Mucosa of stomach (tissue), 1 donor: ENCODE data around the gene TMPRSS2.

Experiments used
- H3K27me3 ChIP-seq: one replicate; pipeline ENCODE4 v1.7.0; 2013; ENCODE audit warnings: mild to moderate bottlenecking, low read length; ENCODE audit not compliant: control insufficient read depth, insufficient read depth
- H3K36me3 ChIP-seq: one replicate; pipeline ENCODE4 v1.7.0; 2013; ENCODE audit warnings: low read length; ENCODE audit not compliant: control insufficient read depth, insufficient read depth
- H3K4me1 ChIP-seq: one replicate; pipeline ENCODE4 v1.7.0; 2013; ENCODE audit warnings: mild to moderate bottlenecking, low read length; ENCODE audit not compliant: control insufficient read depth, insufficient read depth
- H3K4me3 ChIP-seq: one replicate; pipeline ENCODE4 v1.7.0; 2013; ENCODE audit warnings: low read length
- H3K9ac ChIP-seq: one replicate; pipeline ENCODE4 v1.7.0; 2013; ENCODE audit warnings: mild to moderate bottlenecking, low read length, moderate library complexity
- H3K9me3 ChIP-seq: one replicate; pipeline ENCODE4 v1.7.0; 2013; ENCODE audit warnings: mild to moderate bottlenecking, low read length, moderate library complexity; ENCODE audit not compliant: control insufficient read depth
- donor health status: Pancreatic carcinoma.

Gene TMPRSS2

DNA sequence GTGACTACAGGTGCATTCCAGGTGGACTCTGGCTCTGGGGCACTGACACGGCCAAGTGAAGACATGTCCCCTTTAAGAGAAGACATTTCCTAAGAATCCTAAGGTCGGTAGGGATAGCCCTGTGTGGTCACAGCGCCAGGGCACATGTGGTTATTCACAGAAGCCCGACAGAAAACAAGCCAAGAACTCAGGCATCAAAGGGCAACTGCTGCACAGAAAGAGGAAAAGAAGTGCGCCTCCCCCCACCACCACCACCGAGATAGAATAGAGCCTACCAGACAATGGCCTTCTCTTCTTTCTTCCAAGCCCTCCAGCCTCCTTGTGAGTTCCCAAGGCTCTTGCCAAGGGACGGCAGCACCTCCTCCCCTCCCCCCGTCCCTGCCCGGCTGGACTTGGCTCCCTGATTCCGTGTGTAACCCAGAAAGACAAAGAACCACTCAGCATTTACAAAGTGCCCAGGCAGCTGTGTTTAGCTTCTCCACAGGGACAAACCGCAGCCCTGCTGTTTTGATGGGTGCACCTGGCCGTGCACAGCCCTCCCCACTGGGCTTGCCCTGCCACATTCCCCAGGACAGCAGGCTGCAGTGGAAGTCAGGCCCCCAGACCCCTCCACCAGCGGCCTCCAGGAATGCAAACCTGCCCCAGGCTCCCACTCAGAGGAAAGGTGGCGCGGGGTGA, 30.2 kb downstream of the TMPRSS2 start:
- Histone ChIP-seq H3K27me3 (no peaks in the 10 kb centered on the region), H3K9ac (no peak overlapping the region), H3K9me3 (no peaks in the 10 kb centered on the region), H3K36me3 (no peaks in the 10 kb centered on the region), H3K4me1 (peaks cover 41% of the 10 kb centered on the region), H3K4me3 (no peak overlapping the region)

GRCh38 chr21:41475714-41476420, 32.1 kb downstream of the TMPRSS2 start:
- Histone ChIP-seq H3K36me3 (no peaks in the 10 kb centered on the region), H3K4me1 (peaks cover 36% of the 10 kb centered on the region), H3K9ac (no peak overlapping the region), H3K9me3 (no peaks in the 10 kb centered on the region), H3K27me3 (no peaks in the 10 kb centered on the region), H3K4me3 (no peak overlapping the region)

- Histone ChIP-seq H3K4me1 (peaks cover 14% of the 10 kb centered on the region), H3K9me3 (no peaks in the 10 kb centered on the region), H3K36me3 (peaks cover 15% of the 10 kb centered on the region), H3K27me3 (no peaks in the 10 kb centered on the region), H3K9ac (no peak overlapping the region), H3K4me3 (no peak overlapping the region)
These were observed 35.0 kb downstream of the TMPRSS2 start for GRCh38 chr21:41472753-41473548.

GRCh38 chr21:41470054-41470453, 37.9 kb downstream of the TMPRSS2 start:
- no peak overlapping the region for H3K9ac ChIP-seq
- peaks cover 27% of the 10 kb centered on the region for H3K4me1 ChIP-seq
- peaks cover 36% of the 10 kb centered on the region for H3K36me3 ChIP-seq
- no peak overlapping the region for H3K4me3 ChIP-seq
- H3K27me3 ChIP-seq: no peaks in the 10 kb centered on the region
- no peaks in the 10 kb centered on the region for H3K9me3 ChIP-seq

DNA sequence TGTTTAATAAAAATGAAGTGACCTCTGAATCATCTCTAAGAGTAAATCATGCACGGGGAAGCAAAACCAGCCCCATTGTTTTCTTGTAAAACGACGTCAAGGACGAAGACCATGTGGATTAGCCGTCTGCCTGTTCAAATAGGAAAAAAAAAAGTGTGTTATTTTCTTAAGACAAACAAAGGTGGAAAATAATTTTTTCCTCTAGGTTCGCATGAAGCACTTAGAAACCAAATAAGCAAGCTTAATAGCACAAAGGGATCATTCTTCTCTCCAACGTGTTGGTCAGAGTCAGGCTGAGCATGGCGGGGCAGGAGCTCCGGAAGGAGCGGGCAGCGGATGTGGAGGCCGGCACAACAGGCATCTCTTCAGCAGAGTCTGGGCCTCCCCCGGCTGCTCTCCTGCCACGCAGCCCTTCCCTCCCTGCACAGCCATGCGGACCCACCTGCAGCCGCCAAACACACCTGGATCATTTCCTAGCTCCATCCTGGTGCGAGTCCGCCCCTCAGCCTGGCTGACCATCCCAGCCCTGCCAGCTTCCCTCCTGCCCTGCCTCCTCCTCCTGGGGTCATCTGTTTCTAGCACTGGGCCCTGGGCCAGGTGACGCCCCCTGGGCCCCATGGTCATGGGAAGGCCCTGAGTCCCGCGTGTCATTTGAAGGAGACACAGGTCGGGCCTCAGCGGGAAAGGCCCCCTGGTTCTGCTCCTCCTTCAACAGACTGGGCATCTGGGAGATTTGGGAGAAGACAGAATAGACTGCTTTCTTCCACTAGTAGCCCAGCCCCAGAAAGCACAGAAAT, 41.7 kb downstream of the TMPRSS2 start:
- H3K9ac ChIP-seq: no peak overlapping the region
- peaks cover 50% of the 10 kb centered on the region for H3K4me1 ChIP-seq
- H3K27me3 ChIP-seq: no peaks in the 10 kb centered on the region
- no peaks in the 10 kb centered on the region for H3K9me3 ChIP-seq
- H3K4me3 ChIP-seq: no peak overlapping the region
- peaks cover 37% of the 10 kb centered on the region for H3K36me3 ChIP-seq

DNA sequence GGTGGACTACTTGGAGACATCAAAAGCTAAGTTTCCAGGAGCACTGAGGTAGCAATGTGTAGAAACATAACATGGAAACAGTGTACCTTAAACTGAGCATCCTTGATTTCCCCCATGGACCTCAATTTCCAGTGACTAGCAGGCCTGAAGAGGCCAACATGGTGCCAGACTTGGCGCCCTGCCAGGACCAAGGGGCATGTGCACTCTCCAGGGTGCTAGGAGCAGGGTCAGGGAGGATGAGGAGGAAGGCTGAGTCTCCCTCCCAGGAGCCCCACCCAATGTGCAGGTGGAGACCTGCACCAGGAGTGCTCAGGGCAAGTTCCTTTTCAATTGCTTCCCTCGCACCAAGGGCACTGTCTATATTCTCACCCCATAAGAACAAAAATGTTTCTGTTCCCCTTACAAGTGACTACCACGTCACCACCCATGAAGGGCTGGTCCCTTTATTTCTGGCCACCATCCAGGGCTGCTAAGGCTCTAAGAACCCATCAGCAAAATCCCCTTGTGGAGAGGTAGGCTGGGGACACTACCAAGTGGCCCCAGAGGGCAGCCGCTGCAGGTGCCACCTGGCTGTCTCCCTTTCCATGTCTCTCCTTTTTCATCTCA, 42.7 kb downstream of the TMPRSS2 start:
- H3K4me1 ChIP-seq: peaks cover 50% of the 10 kb centered on the region
- H3K36me3 ChIP-seq: peaks cover 36% of the 10 kb centered on the region
- H3K9me3 ChIP-seq: no peaks in the 10 kb centered on the region

DNA sequence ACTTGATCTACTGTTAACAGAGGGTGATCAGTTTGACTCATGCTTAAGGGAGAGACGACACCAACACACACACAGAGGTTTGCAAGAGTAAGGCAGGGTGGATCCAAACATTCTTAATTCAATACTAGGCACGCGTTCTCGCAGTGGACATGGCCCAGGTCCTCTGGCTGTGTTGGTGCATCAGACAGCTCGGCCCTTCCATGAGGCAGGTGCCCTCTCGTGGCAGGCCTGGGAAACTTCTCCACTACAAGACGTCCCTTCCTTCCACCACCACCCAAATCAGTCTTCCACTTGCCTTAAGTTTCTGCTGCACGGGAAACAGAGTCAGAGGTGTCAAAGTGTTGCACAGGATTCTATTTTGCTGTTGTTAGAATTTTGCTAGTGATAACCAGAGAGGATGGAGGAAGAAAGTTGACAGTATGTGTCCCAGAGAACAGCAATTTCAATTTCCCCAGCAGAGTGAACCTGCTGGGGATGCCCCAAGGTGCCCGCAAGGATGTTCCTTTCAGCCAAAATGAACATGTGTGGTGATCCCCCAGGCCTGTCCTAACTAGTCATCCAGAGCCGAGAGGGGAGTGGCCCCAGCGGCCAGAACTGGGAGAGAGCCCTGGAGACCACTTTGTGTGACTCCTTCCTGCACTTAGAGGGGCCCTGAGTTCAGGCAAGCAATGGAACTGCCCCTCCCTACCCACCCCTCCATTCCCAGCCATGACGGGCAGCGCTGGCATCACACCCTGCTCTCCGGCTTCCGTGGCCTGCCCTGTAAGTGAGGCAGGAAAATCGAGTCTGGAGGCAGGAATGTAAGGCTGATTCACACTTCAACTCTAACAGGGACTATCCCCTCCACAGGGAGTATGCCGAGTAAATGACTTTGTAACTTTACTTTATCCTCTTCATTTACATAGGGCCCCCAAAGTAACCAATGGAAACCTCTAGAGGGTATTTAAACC, 47.1 kb downstream of the TMPRSS2 start:
- Histone ChIP-seq H3K9ac (no peak overlapping the region), H3K9me3 (no peaks in the 10 kb centered on the region), H3K4me3 (no peak overlapping the region), H3K27me3 (no peaks in the 10 kb centered on the region), H3K4me1 (peaks cover 23% of the 10 kb centered on the region), H3K36me3 (peaks cover 9% of the 10 kb centered on the region)

More for the DNA sequence above, 42.7 kb downstream of the TMPRSS2 start:
- no peak overlapping the region for H3K9ac ChIP-seq
- no peaks in the 10 kb centered on the region for H3K27me3 ChIP-seq
- H3K4me3 ChIP-seq: no peak overlapping the region

DNA sequence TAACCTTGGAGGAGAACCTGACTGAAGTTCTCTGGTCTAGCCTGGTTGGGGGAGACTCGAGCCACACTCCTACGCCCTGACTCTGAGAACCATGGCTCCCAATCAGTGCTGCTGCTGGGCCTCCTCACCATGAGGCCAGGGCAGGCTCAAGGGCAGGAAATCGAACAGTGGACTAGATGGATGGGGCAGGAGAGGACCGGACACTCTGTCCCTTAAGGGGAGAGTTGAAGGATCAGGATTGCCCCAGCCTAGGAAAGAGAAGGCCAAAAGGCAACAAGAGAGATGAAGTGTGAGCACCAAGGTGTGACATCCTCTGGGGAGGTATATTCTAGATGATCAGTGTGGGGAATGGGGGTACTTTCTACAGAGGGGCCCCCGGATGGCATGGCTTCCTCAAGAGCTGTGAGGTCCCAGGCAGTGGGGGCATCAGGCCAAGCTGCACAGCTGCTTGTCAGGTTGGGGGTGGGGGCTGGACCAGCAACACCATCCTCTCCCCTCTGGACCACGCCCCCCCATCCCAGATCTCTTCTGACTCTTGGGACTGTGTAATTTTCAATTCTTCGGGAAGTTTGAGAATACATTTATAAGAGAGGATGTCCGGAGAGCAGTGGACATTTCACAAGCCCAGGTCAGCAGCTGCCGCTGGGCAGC, 47.9 kb downstream of the TMPRSS2 start:
- H3K36me3 ChIP-seq: peaks cover under 1% of the 10 kb centered on the region
- H3K9me3 ChIP-seq: no peaks in the 10 kb centered on the region
- H3K27me3 ChIP-seq: no peaks in the 10 kb centered on the region
- no peak overlapping the region for H3K9ac ChIP-seq
- H3K4me3 ChIP-seq: no peak overlapping the region
- H3K4me1 ChIP-seq: peaks cover 23% of the 10 kb centered on the region

DNA sequence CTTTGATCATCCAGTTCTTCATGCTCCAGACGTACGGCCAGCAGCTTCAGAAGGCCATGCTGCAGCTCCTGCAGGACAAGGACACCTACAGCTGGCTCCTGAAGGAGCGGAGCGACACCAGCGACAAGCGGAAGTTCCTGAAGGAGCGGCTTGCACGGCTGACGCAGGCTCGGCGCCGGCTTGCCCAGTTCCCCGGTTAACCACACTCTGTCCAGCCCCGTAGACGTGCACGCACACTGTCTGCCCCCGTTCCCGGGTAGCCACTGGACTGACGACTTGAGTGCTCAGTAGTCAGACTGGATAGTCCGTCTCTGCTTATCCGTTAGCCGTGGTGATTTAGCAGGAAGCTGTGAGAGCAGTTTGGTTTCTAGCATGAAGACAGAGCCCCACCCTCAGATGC, 49.4 kb downstream of the TMPRSS2 start:
- H3K27me3 ChIP-seq: no peaks in the 10 kb centered on the region
- H3K9me3 ChIP-seq: no peaks in the 10 kb centered on the region
- H3K4me3 ChIP-seq: no peak overlapping the region
- no peak overlapping the region for H3K9ac ChIP-seq
- H3K36me3 ChIP-seq: no peaks in the 10 kb centered on the region
- peaks cover 20% of the 10 kb centered on the region for H3K4me1 ChIP-seq

DNA sequence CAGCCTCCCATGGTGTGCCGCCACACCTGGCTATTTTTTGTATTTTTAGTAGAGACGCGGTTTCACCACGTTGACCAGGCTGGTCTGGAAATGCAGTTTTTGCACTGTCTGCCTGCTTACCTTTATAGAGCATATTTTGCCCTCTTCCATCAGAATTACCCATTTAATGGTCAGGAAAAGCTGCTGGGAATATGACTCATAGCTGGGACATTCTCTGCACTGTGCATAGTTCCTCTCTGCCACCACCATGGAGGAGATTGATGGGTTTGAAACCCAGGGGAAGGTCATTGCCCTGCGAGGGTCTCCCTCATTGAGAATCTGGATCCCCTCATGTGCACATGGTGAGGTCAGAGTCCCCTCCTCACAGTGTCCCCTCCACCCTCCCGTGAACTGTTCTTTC, 49.8 kb downstream of the TMPRSS2 start:
- no peaks in the 10 kb centered on the region for H3K27me3 ChIP-seq
- H3K36me3 ChIP-seq: no peaks in the 10 kb centered on the region
- H3K9ac ChIP-seq: no peak overlapping the region
- H3K4me3 ChIP-seq: no peak overlapping the region
- peaks cover 16% of the 10 kb centered on the region for H3K4me1 ChIP-seq
- no peaks in the 10 kb centered on the region for H3K9me3 ChIP-seq
